Parathyroid adenoma (tissue), 2 donors: ENCODE results near the gene EID1.

Source experiments
- H2AFZ ChIP-seq: fragments of 300-600 bp; sonication (generic); one replicate; pipeline ENCODE4 v1.7.0; 2017; ENCODE audit warnings: antibody characterized with exemption, mild to moderate bottlenecking
- H3K27ac ChIP-seq: fragments of 300-600 bp; sonication (generic); one replicate; pipeline ENCODE4 v1.7.0; 2017
- H3K27me3 ChIP-seq: fragments of 300-600 bp; sonication (generic); one replicate; pipeline ENCODE4 v1.7.0; 2017; ENCODE audit warnings: low read length; ENCODE audit not compliant: control insufficient read depth, insufficient read depth
- H3K36me3 ChIP-seq: fragments of 300-600 bp; sonication (generic); one replicate; pipeline ENCODE4 v1.7.0; 2017; ENCODE audit warnings: low read length; ENCODE audit not compliant: control insufficient read depth, insufficient read depth
- H3K4me1 ChIP-seq: fragments of 300-600 bp; sonication (generic); one replicate; pipeline ENCODE4 v1.7.0; 2017; ENCODE audit warnings: control low read depth
- H3K4me2 ChIP-seq: fragments of 300-600 bp; sonication (generic); one replicate; pipeline ENCODE4 v1.7.0; 2017; ENCODE audit warnings: low read length
- H3K4me3 ChIP-seq: fragments of 300-600 bp; sonication (generic); one replicate; pipeline ENCODE4 v1.7.0; 2017; ENCODE audit warnings: low read depth, low read length
- H3K79me2 ChIP-seq: fragments of 300-600 bp; sonication (generic); one replicate; pipeline ENCODE4 v1.7.0; 2017; ENCODE audit warnings: control low read depth
- H3K9ac ChIP-seq: fragments of 300-600 bp; sonication (generic); one replicate; pipeline ENCODE4 v1.7.0; 2017; ENCODE audit warnings: mild to moderate bottlenecking
- H3K9me3 ChIP-seq: fragments of 300-600 bp; sonication (generic); one replicate; pipeline ENCODE4 v1.7.0; 2017; ENCODE audit warnings: low read length; ENCODE audit not compliant: control insufficient read depth
- CTCF ChIP-seq: fragments of 300-600 bp; sonication (generic); IDR thresholded peaks from one replicate; pipeline ENCODE4 v1.7.0; 2017; ENCODE audit warnings: antibody characterized with exemption, mild to moderate bottlenecking
- donor health status: primary hyperparathyroidism.

Gene EID1

GRCh38 chr15:48859426-48859825 is 18.5 kb upstream of the EID1 start:
- no peaks in the 10 kb centered on the region for H3K9me3 ChIP-seq
- no peaks in the 10 kb centered on the region for H3K79me2 ChIP-seq
- no peak for TF ChIP-seq CTCF
- H3K4me3 ChIP-seq: no peak overlapping the region
- no peaks in the 10 kb centered on the region for H3K27me3 ChIP-seq
- H3K27ac ChIP-seq: no peak overlapping the region
- no peak overlapping the region for H3K4me2 ChIP-seq
- H3K4me1 ChIP-seq: no peaks in the 10 kb centered on the region
- no peak overlapping the region for H2AFZ ChIP-seq
- H3K36me3 ChIP-seq: no peaks in the 10 kb centered on the region
- H3K9ac ChIP-seq: no peak overlapping the region

GRCh38 chr15:48861813-48862431 is 16.0 kb upstream of the EID1 start:
- Histone ChIP-seq H3K4me3 (no peak overlapping the region), H3K36me3 (no peaks in the 10 kb centered on the region), H3K27me3 (no peaks in the 10 kb centered on the region), H3K27ac (no peak overlapping the region), H3K79me2 (no peaks in the 10 kb centered on the region), H3K9me3 (no peaks in the 10 kb centered on the region), H3K4me1 (no peaks in the 10 kb centered on the region), H2AFZ (no peak overlapping the region), H3K4me2 (no peak overlapping the region), H3K9ac (no peak overlapping the region)
- TF ChIP-seq CTCF: peak; percentile 77

GRCh38 chr15:48862705-48863104 is 15.2 kb upstream of the EID1 start:
- no peaks in the 10 kb centered on the region for H3K4me1 ChIP-seq
- H3K36me3 ChIP-seq: no peaks in the 10 kb centered on the region
- no peak for TF ChIP-seq CTCF
- H3K79me2 ChIP-seq: no peaks in the 10 kb centered on the region
- no peaks in the 10 kb centered on the region for H3K27me3 ChIP-seq
- H3K9me3 ChIP-seq: no peaks in the 10 kb centered on the region
- no peak overlapping the region for H3K4me3 ChIP-seq
- no peak overlapping the region for H3K9ac ChIP-seq
- H3K27ac ChIP-seq: no peak overlapping the region
- no peak overlapping the region for H2AFZ ChIP-seq
- no peak overlapping the region for H3K4me2 ChIP-seq

- H2AFZ ChIP-seq: no peak overlapping the region
- no peak for TF ChIP-seq CTCF
- no peak overlapping the region for H3K27ac ChIP-seq
- H3K9ac ChIP-seq: no peak overlapping the region
- no peak overlapping the region for H3K4me2 ChIP-seq
- H3K27me3 ChIP-seq: no peaks in the 10 kb centered on the region
- H3K79me2 ChIP-seq: no peaks in the 10 kb centered on the region
- H3K9me3 ChIP-seq: no peaks in the 10 kb centered on the region
- no peak overlapping the region for H3K4me3 ChIP-seq
- no peaks in the 10 kb centered on the region for H3K36me3 ChIP-seq
- H3K4me1 ChIP-seq: no peaks in the 10 kb centered on the region
Measured at GRCh38 chr15:48865370-48866079, 12.4 kb upstream of the EID1 start.

GRCh38 chr15:48866141-48866563 is 11.8 kb upstream of the EID1 start:
- Histone ChIP-seq H3K27me3 (no peaks in the 10 kb centered on the region), H3K27ac (no peak overlapping the region), H3K79me2 (no peaks in the 10 kb centered on the region), H3K4me3 (no peak overlapping the region), H3K4me1 (no peaks in the 10 kb centered on the region), H2AFZ (no peak overlapping the region), H3K9me3 (no peaks in the 10 kb centered on the region), H3K36me3 (no peaks in the 10 kb centered on the region), H3K9ac (no peak overlapping the region), H3K4me2 (no peak overlapping the region)
- no peak for TF ChIP-seq CTCF
